ENCODE measurements around the gene ANP32B.

Gene ANP32B

GRCh38 chr9:97985058-97985861 lies 2.1 kb downstream of the ANP32B start:
- no peaks in the 10 kb centered on the region for H3K27me3 ChIP-seq
- H3K4me3 ChIP-seq (ENCODE audit: low read depth, low read length) = peak overlapping the region; percentile 74
- peaks cover 15% of the 10 kb centered on the region for H3K4me1 ChIP-seq
- peaks cover 28% of the 10 kb centered on the region for H3K36me3 ChIP-seq
- H3K9me3 ChIP-seq = no peaks in the 10 kb centered on the region
- no peak for DNase-seq
- TF ChIP-seq CTCF (IDR thresholded peaks at IDR 0.05; ENCODE audit: low read depth, low read length) = no peak

DNA sequence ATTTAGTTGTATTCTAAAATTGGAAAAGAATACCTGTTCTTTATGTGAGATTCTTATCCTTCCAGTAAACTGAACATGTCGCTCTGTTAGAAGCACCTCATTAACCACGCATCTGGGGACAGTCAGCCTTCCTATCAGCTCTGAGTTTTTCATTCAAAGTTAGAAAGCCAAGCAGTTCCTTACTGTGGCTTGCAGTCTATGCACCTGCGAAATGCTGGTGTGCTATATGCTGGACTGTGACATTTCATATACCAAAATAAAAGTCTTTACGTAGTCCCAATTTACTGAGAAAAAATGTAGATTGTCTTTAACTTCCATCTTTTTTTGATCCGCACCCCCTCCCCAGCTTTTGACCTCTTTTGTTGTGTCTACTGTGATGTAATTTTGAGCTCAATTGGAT lies 4.3 kb downstream of the ANP32B start:
- peaks cover 34% of the 10 kb centered on the region for H3K36me3 ChIP-seq
- no peak for DNase-seq
- peaks cover 3% of the 10 kb centered on the region for H3K4me1 ChIP-seq
- H3K9me3 ChIP-seq = no peaks in the 10 kb centered on the region
- no peak overlapping the region for H3K4me3 ChIP-seq (ENCODE audit: low read depth, low read length)
- H3K27me3 ChIP-seq = no peaks in the 10 kb centered on the region
- no peak for TF ChIP-seq CTCF (IDR thresholded peaks at IDR 0.05; ENCODE audit: low read depth, low read length)

GRCh38 chr9:97990259-97990658 lies 7.1 kb downstream of the ANP32B start:
- Histone ChIP-seq H3K4me1 (peaks cover 8% of the 10 kb centered on the region), H3K27me3 (no peaks in the 10 kb centered on the region), H3K4me3 (ENCODE audit: low read depth, low read length) (no peak overlapping the region), H3K36me3 (peaks cover 36% of the 10 kb centered on the region), H3K9me3 (no peaks in the 10 kb centered on the region)
- no peak for DNase-seq
- no peak for TF ChIP-seq CTCF (IDR thresholded peaks at IDR 0.05; ENCODE audit: low read depth, low read length)

DNA sequence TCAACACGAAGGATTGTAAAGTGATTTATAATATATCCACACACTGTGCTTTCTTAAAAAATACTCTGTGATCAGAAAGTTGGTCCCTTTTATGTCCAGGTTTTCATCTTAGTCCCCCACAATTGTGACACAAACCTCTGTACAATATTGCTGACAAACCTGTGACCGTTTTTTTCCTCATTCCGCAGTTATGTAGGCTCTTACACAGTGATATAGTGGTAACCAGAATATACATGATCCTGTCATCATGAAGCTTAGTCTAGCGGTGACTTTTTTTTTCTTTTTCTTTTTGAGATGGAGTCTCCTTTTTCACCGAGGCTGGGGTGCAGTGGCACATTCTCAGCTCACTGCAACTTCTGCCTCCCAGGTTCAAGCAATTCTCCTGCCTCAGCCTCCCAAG lies 8.7 kb downstream of the ANP32B start:
- H3K4me3 ChIP-seq (ENCODE audit: low read depth, low read length) = no peak overlapping the region
- no peak for DNase-seq
- peaks cover 8% of the 10 kb centered on the region for H3K4me1 ChIP-seq
- no peaks in the 10 kb centered on the region for H3K27me3 ChIP-seq
- H3K36me3 ChIP-seq = peaks cover 42% of the 10 kb centered on the region
- H3K9me3 ChIP-seq = no peaks in the 10 kb centered on the region
- TF ChIP-seq CTCF (IDR thresholded peaks at IDR 0.05; ENCODE audit: low read depth, low read length) = no peak

- H3K9me3 ChIP-seq = no peaks in the 10 kb centered on the region
- H3K27me3 ChIP-seq = no peaks in the 10 kb centered on the region
- H3K4me3 ChIP-seq (ENCODE audit: low read depth, low read length) = no peak overlapping the region
- peaks cover 8% of the 10 kb centered on the region for H3K4me1 ChIP-seq
- peaks cover 46% of the 10 kb centered on the region for H3K36me3 ChIP-seq
- no peak for TF ChIP-seq CTCF (IDR thresholded peaks at IDR 0.05; ENCODE audit: low read depth, low read length)
- no peak for DNase-seq
Measured at GRCh38 chr9:97992219-97992618, 9.1 kb downstream of the ANP32B start.

DNA sequence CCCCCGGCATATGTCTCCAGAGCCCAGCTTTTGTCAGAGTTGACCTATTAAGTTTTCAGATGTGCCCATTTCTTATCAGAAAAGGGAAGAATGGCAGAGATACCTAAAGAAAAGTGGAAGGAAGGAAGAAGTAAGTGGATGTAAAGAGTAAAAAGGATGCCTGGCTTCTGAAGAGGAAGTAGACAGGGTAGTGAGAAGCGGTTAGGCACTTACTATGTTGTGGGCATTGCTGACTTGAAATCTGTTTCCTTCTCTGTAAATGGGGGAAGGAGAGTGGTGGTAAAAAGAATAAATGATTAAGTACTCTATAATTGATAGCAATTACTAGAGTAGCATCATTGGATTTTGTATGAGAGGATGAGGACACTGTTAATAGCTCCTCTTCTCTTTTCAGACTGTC lies 9.9 kb downstream of the ANP32B start:
- Histone ChIP-seq H3K4me3 (ENCODE audit: low read depth, low read length) (no peak overlapping the region), H3K9me3 (no peaks in the 10 kb centered on the region), H3K27me3 (no peaks in the 10 kb centered on the region), H3K36me3 (peaks cover 54% of the 10 kb centered on the region), H3K4me1 (peaks cover 8% of the 10 kb centered on the region)
- no peak for TF ChIP-seq CTCF (IDR thresholded peaks at IDR 0.05; ENCODE audit: low read depth, low read length)
- DNase-seq = no peak
